ENCODE measurements around the gene KCNJ5.
A peak's percentile ranks its signal among the peaks of the same experiment; 100 is the strongest.

Gene KCNJ5

DNA sequence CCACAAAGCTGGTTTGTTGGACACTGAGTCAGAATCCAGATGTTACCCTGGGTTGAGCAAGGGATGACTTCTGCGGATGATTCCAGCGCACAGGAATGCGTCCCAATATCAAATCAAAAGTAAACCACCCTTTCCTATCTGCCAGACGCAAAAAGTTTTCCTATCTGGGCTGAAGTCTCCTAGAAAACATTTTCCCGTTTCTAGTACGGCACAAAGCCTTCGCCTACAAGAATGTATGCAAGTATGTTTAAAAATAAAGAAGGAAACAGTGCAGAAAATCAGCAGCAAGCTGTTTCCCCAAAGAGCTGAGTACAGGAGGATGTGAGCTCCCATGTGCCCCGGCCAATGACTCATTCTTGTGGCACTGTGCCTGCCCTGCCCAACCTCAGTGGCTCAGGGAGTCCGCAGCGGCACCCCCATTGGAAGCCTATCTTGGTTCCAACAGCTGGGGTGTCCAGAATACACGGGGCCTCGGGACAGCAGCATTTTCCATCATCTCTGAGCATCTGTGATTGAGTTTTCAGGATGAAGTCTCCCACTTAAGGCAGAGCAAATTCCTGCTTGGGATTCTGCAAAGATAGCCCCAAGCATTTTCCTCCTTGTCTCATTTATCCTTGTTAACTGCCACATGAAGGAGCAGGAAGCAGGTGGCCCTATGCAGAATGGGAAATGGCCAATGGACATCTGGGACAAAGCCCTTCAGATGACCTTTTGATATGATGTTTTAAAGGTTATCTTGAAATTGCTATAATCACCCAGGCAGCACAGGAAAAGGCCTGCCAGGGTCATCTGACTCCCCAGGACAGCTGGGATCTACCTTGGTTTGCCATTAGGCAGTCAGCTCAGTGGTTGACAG, 17.5 kb downstream of the KCNJ5 start:
- DNase-seq (ENCODE audit: low read depth, low spot score): peak; percentile 48
- H3K4me3 ChIP-seq (ENCODE audit: low read depth, low read length): no peak overlapping the region
- no peak for TF ChIP-seq CTCF (IDR thresholded peaks at IDR 0.05; ENCODE audit: low read depth, low read length)
- in situ Hi-C loops (cut with HindIII; ENCODE audit: low sequenced_read_pairs): no loop called here

DNA sequence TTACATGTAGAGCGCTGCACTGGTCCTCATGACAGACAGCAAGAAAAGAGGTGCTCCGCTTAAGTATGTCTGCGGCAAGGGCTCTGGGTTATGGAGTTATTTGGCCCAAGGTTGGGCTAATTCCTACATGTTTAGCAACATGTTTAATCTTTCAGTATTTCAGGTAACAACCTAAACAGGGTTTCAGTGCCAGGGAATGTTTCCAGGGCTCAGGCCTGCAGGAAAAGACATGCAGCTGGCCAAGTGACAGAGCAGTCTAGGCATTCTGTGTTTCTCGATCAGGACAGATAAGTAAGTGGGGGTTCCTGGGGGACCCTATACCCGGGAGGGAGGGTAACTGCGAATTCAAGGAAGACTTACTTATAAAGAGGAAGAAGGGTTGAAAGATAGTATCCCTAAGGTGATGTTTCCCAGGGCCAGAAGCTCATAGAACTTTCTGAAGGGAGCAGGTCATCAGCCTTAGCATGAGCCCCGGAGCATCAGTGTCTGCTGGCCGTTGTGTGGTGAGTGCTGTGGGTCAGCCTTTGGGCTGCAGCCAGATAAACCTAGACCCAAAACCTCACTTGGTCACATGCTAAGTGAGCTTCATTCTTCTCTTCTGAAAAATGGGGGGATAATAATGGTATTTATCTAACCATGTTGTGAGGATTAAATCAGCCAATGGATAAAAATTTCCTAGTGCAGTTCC, 18.4 kb downstream of the KCNJ5 start:
- DNase-seq (ENCODE audit: low read depth, low spot score): no peak
- no peak for TF ChIP-seq CTCF (IDR thresholded peaks at IDR 0.05; ENCODE audit: low read depth, low read length)
- H3K4me3 ChIP-seq (ENCODE audit: low read depth, low read length): no peak overlapping the region
- in situ Hi-C loops (cut with HindIII; ENCODE audit: low sequenced_read_pairs): no loop called here

GRCh38 chr11:128910576-128910975, 19.4 kb downstream of the KCNJ5 start:
- no peak for DNase-seq (ENCODE audit: low read depth, low spot score)

GRCh38 chr11:128911239-128911638, 20.1 kb downstream of the KCNJ5 start:
- no peak for DNase-seq (ENCODE audit: low read depth, low spot score)
- in situ Hi-C loops (cut with HindIII; ENCODE audit: low sequenced_read_pairs): no loop called here
- no peak for TF ChIP-seq CTCF (IDR thresholded peaks at IDR 0.05; ENCODE audit: low read depth, low read length)
- no peak overlapping the region for H3K4me3 ChIP-seq (ENCODE audit: low read depth, low read length)

More at GRCh38 chr11:128910576-128910975, 19.4 kb downstream of the KCNJ5 start:
- H3K4me3 ChIP-seq (ENCODE audit: low read depth, low read length): no peak overlapping the region
- TF ChIP-seq CTCF (IDR thresholded peaks at IDR 0.05; ENCODE audit: low read depth, low read length): no peak
- in situ Hi-C loops (cut with HindIII; ENCODE audit: low sequenced_read_pairs): no loop called here

GRCh38 chr11:128911701-128912100, 20.5 kb downstream of the KCNJ5 start:
- H3K4me3 ChIP-seq (ENCODE audit: low read depth, low read length): no peak overlapping the region
- in situ Hi-C loops (cut with HindIII; ENCODE audit: low sequenced_read_pairs): no loop called here
- no peak for DNase-seq (ENCODE audit: low read depth, low spot score)
- TF ChIP-seq CTCF (IDR thresholded peaks at IDR 0.05; ENCODE audit: low read depth, low read length): no peak

- in situ Hi-C loops (cut with HindIII; ENCODE audit: low sequenced_read_pairs): no loop called here
- no peak for TF ChIP-seq CTCF (IDR thresholded peaks at IDR 0.05; ENCODE audit: low read depth, low read length)
These were observed 22.6 kb downstream of the KCNJ5 start for GRCh38 chr11:128913806-128914205.

More at GRCh38 chr11:128913806-128914205, 22.6 kb downstream of the KCNJ5 start:
- DNase-seq (ENCODE audit: low read depth, low spot score): no peak
- H3K4me3 ChIP-seq (ENCODE audit: low read depth, low read length): no peak overlapping the region

Measured in astrocyte of the spinal cord (primary cell).